Stimulated activated CD4-positive, alpha-beta T cell treated with anti-CD3 and anti-CD28 coated beads, Interleukin-15, amount 100 ng/mL, for 1 hour (primary cell): ENCODE data around the gene CUZD1.

Experiments
- DNase-seq, 2 donors: peaks; one replicate each; pipeline ENCODE4 v3.0.0-alpha.2; 2020; ENCODE audit warnings: low read depth in 1 of 2, low spot score in 1 of 2

CUZD1 gene

GRCh38 chr10:122815458-122815857 is 30.2 kb downstream of the CUZD1 start:
- DNase-seq, result no peak

- DNase-seq, result no peak
Measured at GRCh38 chr10:122814493-122814892, 31.2 kb downstream of the CUZD1 start.

- no peak for DNase-seq
Measured at GRCh38 chr10:122812751-122813150, 32.9 kb downstream of the CUZD1 start.

GRCh38 chr10:122802282-122802681 is 43.4 kb downstream of the CUZD1 start:
- DNase-seq, result no peak

GRCh38 chr10:122798704-122799231 is 46.9 kb downstream of the CUZD1 start:
- DNase-seq, result no peak

- DNase-seq, result no peak
Measured at GRCh38 chr10:122796796-122797195, 48.9 kb downstream of the CUZD1 start.

GRCh38 chr10:122795924-122796323 is 49.7 kb downstream of the CUZD1 start:
- no peak for DNase-seq

- DNase-seq, result no peak
Measured at GRCh38 chr10:122786269-122786668, 59.4 kb downstream of the CUZD1 start.

- no peak for DNase-seq
Measured at GRCh38 chr10:122782911-122783310, 62.7 kb downstream of the CUZD1 start.
